Stimulated activated CD4-positive, alpha-beta T cell treated with anti-CD3 and anti-CD28 coated beads, Interleukin-2, amount 100 ng/mL, for 24 hours (primary cell): ENCODE results near the gene ORM2.
"Not testable (repeated sequence)": the region's sequence is repeated elsewhere in the genome, so short reads cannot be mapped to it uniquely, and the experiment has no call there.

Source experiments
- DNase-seq, 2 donors: peaks; one replicate each; pipeline ENCODE4 v3.0.0-alpha.2; 2020

Gene ORM2

DNA sequence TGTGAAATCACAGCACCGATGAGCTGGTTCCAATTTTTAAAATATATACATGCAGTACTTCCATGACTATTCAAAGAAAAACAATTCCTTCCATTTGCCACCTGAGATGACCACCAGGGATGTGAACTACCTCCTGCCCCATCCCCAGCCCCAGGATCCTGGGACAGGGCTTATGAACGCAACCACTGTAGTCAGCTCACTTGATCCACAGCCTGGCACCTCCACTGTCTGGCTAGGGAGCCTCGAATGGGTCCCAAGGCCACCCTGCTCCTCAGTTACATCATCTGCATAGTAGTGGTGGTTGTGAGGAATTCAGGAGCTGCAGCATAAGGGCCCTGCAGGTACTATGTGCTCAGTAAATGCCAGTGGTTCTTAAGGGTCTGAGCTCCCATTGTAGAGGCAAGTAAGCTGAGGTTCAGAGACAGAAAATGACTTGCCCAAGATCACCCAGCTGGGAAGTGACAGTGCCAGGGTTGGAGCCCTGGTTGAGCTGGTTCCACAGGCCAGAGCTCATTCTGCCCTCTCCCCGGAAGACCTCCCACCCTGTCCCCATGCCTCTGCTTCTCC is 2.9 kb downstream of the ORM2 start:
- DNase-seq: not testable (repeated sequence)

GRCh38 chr9:114333718-114334117 is 4.0 kb downstream of the ORM2 start:
- DNase-seq: not testable (repeated sequence)

DNA sequence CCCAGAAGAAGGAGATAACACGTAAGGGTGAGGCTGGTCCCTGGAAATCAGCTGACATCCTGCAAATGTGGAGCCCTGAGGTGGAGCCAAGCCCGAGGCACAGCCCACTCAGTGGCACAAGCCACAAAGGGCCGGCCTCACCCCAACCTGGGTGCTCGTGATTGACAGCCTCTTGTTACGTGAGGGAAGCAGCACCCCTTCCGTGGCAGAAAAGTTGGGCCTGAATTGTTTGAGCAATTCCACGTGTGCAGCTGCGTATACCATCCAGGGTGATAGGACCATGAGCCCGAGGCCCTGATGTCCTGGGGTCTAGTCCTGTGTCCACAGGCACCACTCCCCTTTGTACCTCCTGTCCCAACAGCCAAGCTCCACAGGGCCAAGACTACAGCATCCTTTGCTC is 4.8 kb downstream of the ORM2 start:
- DNase-seq: no peak

GRCh38 chr9:114335745-114336144 is 6.1 kb downstream of the ORM2 start:
- DNase-seq: no peak

GRCh38 chr9:114336157-114336556 is 6.5 kb downstream of the ORM2 start:
- no peak for DNase-seq

DNA sequence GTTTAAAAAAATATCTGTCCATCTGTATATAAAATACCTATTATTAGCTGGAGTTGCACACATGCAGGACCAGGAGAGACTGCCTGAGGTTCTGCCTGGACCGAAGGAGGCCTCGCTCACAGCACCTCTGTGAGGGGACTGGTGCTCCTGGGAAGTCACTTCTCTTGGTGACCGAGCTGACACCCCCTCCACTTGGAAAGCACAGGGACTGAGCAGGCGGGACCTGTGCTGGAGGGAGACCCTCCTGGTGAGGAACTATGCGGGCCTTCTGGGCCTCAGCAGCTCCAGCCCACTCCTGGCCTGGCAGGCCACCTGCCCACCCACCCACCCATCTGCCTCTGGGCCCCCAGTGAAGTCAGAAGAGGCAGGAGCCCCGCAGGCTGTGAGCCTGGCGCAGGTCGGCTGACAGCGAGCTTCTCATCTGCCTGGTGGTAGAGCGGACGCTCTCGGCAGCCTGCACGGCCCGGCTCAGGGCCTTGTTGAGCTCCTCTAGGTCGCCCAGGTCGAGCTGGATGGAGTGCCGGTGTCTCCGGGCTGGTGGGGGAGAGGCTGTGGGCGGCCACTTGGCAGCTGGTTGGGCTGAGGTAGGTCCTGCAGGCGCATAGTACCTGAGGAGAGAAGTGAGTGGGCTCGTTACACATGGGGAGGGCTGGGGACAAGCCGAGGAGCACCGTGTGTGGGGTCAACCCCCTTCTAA is 7.2 kb downstream of the ORM2 start:
- DNase-seq: no peak

GRCh38 chr9:114338187-114338586 is 8.5 kb downstream of the ORM2 start:
- no peak for DNase-seq

GRCh38 chr9:114339130-114339908 is 9.7 kb downstream of the ORM2 start:
- DNase-seq: peak; percentile 68 to 73

- DNase-seq: no peak
Observed at GRCh38 chr9:114341152-114341830, 11.6 kb downstream of the ORM2 start.

DNA sequence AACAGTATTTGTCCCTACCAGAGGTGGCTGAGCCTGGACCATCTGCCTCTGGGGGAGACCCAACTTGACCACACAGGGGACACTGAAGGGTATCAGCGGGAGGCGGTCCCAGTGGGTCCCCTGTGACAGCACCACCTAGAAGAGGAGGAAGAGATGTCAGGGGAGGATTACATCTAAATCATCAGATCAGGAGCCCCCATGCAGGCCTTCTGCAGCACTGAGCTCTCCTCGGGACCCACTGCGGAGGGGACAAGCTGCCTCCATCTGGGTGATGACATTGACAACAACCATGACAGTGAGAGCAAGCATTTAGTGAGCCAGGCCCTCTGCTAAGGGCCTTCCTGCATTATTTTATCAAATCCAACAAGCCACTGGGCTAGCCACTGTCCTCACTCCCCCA is 12.3 kb downstream of the ORM2 start:
- DNase-seq: no peak

DNA sequence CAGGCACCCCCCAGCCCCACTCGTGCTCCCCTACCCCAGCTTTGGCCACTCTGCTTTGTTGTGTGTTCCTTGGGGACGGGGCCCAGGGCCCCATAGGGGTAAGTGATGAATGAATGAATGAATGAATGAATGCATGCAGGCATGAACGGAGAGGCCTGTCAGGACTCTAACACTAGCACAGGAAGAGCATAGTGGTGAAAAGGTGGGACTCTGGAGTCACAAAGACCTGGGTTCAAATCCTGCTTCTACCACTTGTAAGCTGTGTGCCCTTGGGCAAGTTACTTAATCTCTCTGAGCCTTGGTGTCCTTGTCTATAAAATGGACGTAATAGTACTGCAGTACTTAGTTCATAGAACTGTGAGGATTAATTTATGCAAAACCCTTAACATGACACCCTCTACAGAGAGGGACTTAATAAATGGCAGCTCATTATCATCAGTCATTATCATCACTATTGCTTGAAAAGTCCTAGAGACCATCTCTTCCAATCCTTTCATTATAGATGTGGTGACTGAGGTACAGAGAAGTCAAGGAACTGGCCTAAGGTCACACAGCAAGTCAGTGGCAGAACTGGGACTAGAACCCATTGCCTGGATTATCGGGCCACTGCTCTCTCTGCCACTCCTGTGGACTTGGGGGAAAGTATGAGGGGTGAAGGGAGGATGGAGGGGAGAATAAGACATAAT is 13.2 kb downstream of the ORM2 start:
- no peak for DNase-seq

DNA sequence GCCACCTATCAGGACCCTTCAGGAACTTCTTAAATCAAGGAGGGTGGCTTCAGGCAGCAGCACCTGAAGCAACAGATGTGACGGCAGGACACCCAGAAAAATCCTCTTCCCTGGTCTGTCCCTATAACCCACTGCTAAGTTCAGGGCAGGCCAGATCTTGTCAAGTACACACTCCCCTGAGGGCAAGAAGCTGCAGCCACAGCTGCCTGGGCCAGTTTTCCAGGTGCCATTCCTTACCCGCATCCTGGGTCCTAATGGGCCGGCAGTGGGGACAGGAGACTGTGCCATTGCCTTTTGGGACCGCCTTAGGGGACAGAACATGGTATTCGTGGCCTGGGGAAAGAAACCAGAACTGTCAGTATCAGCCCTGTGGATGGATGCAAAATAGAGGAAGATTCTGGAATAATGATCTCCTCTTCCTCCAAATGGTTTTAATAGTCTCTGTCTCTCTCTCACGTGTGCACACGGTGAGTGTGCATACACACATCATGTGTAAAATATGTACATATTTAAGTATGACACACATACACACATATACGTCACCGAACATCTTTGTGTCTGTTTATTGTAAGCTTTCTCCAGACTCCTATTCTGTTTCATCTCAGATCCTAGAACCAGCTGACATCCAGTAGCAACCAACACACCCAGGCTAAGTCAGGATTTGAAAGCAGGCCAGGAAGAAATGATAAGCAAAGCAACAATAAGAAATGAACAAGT is 14.0 kb downstream of the ORM2 start:
- no peak for DNase-seq

- no peak for DNase-seq
Observed at GRCh38 chr9:114344188-114344566, 14.5 kb downstream of the ORM2 start.

DNA sequence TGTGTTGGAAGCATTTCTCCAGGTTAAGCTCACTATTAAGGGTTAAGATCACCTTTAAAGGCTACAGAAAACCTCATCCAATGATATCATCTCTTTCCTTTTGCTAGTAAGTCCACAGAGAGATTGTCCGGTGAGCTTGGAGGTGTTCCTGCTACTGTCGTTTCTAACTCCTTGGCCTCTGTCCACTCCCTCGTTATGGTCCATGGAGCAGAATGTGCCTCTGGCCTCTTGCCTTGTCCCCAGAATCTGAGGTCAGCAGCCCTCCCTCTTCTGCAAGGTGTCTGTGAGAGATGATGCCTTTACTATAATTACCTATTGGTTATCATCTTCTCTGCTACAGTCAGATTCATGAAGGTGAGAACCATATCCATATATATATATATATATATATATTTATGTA is 15.0 kb downstream of the ORM2 start:
- DNase-seq: no peak

DNA sequence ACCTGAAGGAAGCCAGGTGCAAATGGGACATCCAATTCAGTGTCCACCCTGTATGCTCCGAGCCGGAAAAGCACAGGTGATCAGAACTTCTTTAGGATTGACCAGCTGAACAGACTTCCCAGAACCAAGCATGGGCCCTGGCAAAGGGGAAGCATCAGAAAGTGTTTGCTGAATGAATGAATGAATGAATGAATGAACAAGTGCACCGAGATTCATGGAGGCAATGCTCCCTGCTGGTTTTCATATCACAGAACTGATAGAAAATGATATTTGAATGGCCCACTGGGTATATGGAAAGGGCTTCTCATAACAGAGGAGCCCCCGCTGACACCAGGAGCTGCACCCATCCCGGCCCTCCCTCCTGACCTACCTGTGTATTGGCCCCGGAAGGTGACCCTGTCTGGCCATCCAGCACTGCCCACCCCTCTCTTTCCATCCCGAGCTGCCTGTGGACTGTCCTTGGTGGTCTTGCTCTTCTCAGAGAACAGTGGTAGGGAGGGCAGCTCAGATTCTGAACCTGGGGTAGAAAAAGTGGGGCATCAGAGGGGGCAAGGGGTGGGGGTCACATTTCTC is 15.9 kb downstream of the ORM2 start:
- no peak for DNase-seq

DNA sequence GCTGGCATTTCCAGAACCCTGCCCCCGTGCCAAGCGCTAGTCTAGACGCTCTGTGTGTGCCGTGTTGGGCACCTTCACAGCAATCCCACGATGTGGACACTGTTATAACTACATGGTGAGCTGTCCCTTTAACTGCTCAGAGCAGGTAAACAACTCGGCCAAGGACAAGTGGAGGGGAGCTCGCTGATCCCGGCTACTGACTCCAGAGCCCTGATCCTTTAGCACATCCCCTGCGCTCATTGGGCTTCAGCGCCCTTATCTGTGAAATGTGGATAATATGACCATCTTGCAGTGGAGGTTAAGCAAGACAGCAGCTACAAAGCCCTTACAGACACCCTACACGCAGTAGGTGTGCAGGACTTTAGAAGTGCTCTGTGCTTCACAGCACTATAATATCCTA is 16.5 kb downstream of the ORM2 start:
- no peak for DNase-seq

DNA sequence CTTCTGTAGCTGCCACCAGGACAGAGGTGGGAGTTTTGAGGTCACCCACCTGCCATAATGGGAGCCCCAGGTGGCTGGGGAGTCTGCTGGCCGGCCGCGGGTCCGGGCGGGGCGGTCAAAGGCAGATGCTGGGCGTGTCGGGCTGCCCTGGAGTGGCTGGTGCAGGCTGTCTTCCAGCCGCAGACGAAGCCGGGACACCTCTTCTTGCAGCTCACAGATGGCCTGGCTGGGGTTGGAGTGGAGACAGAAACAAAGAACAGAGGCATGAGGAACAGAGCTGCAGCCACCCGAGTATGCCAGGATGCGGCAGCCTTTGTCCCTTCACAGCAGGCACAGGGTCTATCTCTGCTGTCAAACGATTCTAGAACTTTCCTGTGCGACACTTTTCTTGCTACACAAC is 18.0 kb downstream of the ORM2 start:
- DNase-seq: no peak

- DNase-seq: no peak
Observed at GRCh38 chr9:114348261-114348905, 18.7 kb downstream of the ORM2 start.

GRCh38 chr9:114348906-114349482 is 19.3 kb downstream of the ORM2 start:
- peak; percentile 89 to 90 for DNase-seq

DNA sequence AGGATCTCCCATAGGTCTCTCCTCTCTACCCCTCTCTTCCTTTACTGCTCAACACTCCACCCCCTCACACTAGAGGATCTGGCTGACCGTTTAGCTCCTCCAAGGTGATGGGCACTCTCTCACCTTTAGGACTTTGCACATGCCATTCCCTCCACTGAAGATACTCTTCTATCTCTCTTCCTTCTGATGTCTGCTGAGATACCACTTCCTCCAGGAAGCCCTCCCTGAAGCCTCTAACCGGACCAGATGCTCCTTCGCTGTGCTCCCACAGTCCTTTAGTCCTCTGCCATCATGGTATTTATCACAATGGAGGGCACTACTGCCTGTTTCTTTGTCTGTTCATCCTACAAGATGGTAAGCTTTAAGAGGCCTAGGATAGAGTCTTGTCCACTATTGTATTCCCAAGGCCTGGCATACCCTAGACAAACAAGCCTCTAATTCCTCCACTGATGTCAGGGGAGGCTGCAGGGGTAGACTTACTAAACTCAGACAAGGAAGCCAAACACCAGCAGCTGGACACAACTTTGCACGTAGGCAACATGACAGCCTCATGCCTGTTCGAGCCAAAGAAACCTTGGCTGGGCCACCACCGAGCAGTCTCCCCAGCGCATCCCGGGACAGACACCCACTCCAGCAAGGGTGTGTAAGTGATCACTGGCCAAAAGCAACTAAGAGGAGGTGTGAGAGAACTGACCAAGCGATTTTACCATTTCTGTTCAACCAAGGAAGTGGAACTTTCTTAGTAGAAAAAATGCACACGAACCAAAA is 20.2 kb downstream of the ORM2 start:
- DNase-seq: no peak
